NCI-H748 (cell line): ENCODE measurements around the gene FAM3D.

Source experiments
- DNase-seq: peaks from one replicate; lab custom pipeline; 2025; ENCODE audit not compliant: unreplicated experiment; lab: John Stamatoyannopoulos, UW

FAM3D gene

GRCh38 chr3:58657571-58658141, 8.9 kb downstream of the FAM3D start:
- no peak for DNase-seq

GRCh38 chr3:58657036-58657520, 9.5 kb downstream of the FAM3D start:
- DNase-seq = no peak

GRCh38 chr3:58656631-58657030, 9.9 kb downstream of the FAM3D start:
- no peak for DNase-seq

GRCh38 chr3:58654466-58654865, 12.1 kb downstream of the FAM3D start:
- no peak for DNase-seq

GRCh38 chr3:58652624-58653023, 13.9 kb downstream of the FAM3D start:
- no peak for DNase-seq

GRCh38 chr3:58651276-58651675, 15.3 kb downstream of the FAM3D start:
- no peak for DNase-seq

GRCh38 chr3:58647381-58648141, 19.0 kb downstream of the FAM3D start:
- peak; percentile 62 for DNase-seq

GRCh38 chr3:58646503-58646902, 20.1 kb downstream of the FAM3D start:
- DNase-seq = peak; percentile 25

- no peak for DNase-seq
Measured at GRCh38 chr3:58645726-58646125, 20.8 kb downstream of the FAM3D start.

- DNase-seq = no peak
Measured at GRCh38 chr3:58642846-58643245, 23.7 kb downstream of the FAM3D start.

GRCh38 chr3:58640700-58641372, 25.7 kb downstream of the FAM3D start:
- peak; percentile 79 for DNase-seq

GRCh38 chr3:58639842-58640241, 26.7 kb downstream of the FAM3D start:
- DNase-seq = no peak

GRCh38 chr3:58639001-58639400, 27.6 kb downstream of the FAM3D start:
- DNase-seq = no peak

GRCh38 chr3:58638591-58638990, 28.0 kb downstream of the FAM3D start:
- no peak for DNase-seq

- no peak for DNase-seq
Measured at GRCh38 chr3:58637509-58637908, 29.1 kb downstream of the FAM3D start.

- DNase-seq = no peak
Measured at GRCh38 chr3:58635371-58636285, 30.9 kb downstream of the FAM3D start.

- DNase-seq = no peak
Measured at GRCh38 chr3:58633157-58633865, 33.3 kb downstream of the FAM3D start.

- DNase-seq = no peak
Measured at GRCh38 chr3:58631742-58632141, 34.8 kb downstream of the FAM3D start.

- no peak for DNase-seq
Measured at GRCh38 chr3:58630710-58631092, 35.9 kb downstream of the FAM3D start.

GRCh38 chr3:58630076-58630709, 36.4 kb downstream of the FAM3D start:
- peak; percentile 58 for DNase-seq
